8988T (cell line): Measurements from ENCODE around the gene KLK6.

Experiments
- DNase-seq: peaks from one replicate; pipeline ENCODE4 v3.0.0; 2011

The KLK6 gene

GRCh38 chr19:50947123-50947522 lies 22.3 kb downstream of the KLK6 start:
- no peak for DNase-seq

GRCh38 chr19:50944795-50945194 lies 24.6 kb downstream of the KLK6 start:
- no peak for DNase-seq

GRCh38 chr19:50943074-50943828 lies 26.1 kb downstream of the KLK6 start:
- DNase-seq = no peak

- no peak for DNase-seq
Observed at GRCh38 chr19:50939596-50939995, 29.8 kb downstream of the KLK6 start.

GRCh38 chr19:50933640-50934039 lies 35.8 kb downstream of the KLK6 start:
- no peak for DNase-seq

- no peak for DNase-seq
Observed at GRCh38 chr19:50932690-50933083, 36.7 kb downstream of the KLK6 start.

GRCh38 chr19:50932018-50932689 lies 37.2 kb downstream of the KLK6 start:
- DNase-seq = no peak

GRCh38 chr19:50931023-50931422 lies 38.4 kb downstream of the KLK6 start:
- no peak for DNase-seq

- DNase-seq = no peak
Observed at GRCh38 chr19:50928831-50929230, 40.6 kb downstream of the KLK6 start.

- no peak for DNase-seq
Observed at GRCh38 chr19:50926144-50926543, 43.2 kb downstream of the KLK6 start.

- DNase-seq = no peak
Observed at GRCh38 chr19:50925734-50926133, 43.7 kb downstream of the KLK6 start.

GRCh38 chr19:50924586-50924985 lies 44.8 kb downstream of the KLK6 start:
- no peak for DNase-seq

GRCh38 chr19:50922317-50922853 lies 47.0 kb downstream of the KLK6 start:
- DNase-seq = peak; percentile 52

- DNase-seq = no peak
Observed at GRCh38 chr19:50921426-50922316, 47.7 kb downstream of the KLK6 start.

GRCh38 chr19:50916069-50916468 lies 53.3 kb downstream of the KLK6 start:
- no peak for DNase-seq

GRCh38 chr19:50912727-50913716 lies 56.4 kb downstream of the KLK6 start:
- no peak for DNase-seq

- DNase-seq = no peak
Observed at GRCh38 chr19:50912102-50912599, 57.2 kb downstream of the KLK6 start.

- DNase-seq = no peak
Observed at GRCh38 chr19:50911206-50912101, 57.9 kb downstream of the KLK6 start, which contains the start of gene KLK4. Gene KLK4 (minus strand): TSS chr19:50911395. CDS start chr19:50910738, 657 bp downstream.

GRCh38 chr19:50910722-50911121 lies 58.7 kb downstream of the KLK6 start:
- no peak for DNase-seq

GRCh38 chr19:50909240-50910070 lies 59.9 kb downstream of the KLK6 start:
- peak; percentile 33 for DNase-seq
